ENCODE data around the gene TEKT5.
"Not testable (repeated sequence)": the region's sequence is repeated elsewhere in the genome, so short reads cannot be mapped to it uniquely, and the experiment has no call there.

The TEKT5 gene

GRCh38 chr16:10625595-10626357, 69.0 kb downstream of the TEKT5 start:
- DNase-seq, result no peak

DNA sequence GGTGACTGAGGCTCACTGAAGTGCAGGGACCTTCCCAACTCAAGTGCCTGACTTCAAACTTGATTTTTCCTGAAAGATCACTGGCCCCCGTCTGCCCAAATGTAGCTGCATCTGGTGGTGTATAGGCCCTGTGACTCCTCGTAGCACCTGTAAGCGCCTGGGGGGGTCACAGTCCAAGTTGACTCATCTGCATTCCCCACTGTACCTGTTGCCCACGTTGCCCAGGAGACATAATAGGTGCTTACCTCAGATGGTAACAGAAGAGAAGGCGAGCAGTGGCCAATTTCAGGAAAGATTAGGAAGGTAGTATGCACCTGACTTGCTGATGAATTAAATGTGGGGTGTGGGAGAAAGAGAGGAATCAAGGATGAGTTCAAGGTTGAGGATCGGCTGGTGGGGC, 70.2 kb downstream of the TEKT5 start:
- no peak for DNase-seq

DNA sequence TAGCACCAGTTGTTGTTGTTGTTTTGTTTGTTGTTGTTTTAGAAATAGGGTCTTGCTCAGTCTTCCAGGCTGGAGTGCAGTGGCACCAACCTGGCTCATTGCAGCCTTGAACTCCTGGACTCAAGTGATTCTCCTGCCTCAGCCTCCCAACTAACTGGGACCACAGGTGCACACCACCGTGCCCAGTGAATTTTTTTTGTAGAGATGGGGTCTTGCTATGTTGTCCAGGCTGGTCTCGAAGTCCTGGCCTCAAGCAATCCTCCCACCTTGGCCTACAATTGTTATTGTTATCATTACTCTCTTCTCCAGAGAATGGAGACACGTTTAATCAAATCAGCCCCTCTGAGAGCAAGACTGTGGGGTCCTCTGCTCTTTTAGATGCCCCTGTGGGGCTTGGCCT, 71.7 kb downstream of the TEKT5 start:
- DNase-seq, result no peak

DNA sequence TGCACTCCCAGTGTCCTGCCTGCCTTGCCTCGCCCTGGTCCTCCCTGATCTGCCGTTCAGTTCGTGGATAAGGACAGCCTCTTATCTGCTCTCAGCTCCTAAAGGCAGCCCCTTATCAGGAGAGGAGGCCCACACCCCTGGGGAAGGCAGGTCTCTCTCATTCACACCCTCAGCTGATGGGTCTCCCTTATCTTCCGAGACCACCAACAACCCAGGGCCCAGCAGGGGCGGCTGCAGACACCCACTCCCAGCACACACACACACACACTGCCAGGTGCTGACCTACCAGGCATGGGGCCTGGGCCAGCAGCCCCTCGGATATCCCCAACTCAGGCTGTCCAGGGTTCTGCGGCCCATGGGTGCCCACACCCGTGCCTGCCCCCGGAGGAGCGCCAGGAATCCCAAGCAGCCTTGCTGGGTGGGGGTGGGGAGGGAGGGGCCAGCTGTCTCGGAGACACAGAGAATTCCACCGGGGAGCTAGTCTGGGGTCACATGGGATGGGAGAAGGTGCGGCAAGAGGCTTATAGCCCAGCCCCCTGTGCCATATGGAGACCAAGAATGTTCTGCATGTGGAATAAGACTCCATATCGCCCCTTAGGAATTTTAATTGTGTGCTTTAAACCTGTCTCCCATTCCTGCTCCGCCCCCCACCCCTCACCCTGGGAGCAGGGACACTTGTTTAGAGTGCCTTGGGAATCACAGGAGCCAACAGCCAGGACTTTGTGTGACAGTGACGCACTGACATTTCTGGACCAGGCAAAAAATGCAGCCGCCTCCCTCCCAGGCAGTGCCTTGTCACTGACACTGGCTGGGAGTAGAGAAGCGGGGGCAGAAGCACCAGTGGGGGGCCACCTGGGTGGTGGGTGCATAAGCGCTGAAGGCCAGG, 72.5 kb downstream of the TEKT5 start:
- no peak for DNase-seq

DNA sequence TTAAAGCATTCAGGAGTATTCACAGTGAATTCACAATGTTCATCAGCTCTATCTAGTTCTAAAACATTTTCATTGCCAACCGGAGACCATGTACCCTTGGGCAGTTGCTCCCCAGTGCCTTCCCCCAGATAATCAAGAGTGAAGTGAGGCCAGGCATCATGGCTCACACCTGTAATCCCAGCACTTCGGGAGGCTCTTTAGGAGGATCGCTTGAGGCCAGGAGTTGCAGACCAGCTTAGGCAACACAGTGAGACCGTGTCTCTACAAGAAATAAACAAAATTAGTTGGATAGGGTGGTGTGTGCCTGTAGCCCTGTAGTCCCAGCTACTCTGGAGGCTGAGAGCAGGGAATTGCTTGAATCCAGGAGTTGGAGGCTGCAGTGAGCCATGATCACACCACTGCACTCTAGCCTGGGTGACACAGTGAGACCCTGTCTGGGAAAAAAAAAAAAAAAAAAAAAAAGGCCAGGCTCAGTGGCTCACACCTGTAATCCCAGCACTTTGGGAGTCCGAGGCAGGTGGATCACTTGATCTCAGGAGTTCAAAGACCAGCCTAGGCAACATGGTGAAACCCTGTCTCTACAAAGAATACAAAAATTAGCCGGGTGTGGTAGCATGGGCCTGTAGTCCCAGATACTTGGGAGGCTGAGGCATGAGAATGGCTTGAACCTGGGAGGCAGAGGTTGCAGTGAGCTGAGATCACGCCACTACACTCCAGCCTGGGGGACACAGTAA, 73.3 kb downstream of the TEKT5 start:
- not testable (repeated sequence) for DNase-seq

DNA sequence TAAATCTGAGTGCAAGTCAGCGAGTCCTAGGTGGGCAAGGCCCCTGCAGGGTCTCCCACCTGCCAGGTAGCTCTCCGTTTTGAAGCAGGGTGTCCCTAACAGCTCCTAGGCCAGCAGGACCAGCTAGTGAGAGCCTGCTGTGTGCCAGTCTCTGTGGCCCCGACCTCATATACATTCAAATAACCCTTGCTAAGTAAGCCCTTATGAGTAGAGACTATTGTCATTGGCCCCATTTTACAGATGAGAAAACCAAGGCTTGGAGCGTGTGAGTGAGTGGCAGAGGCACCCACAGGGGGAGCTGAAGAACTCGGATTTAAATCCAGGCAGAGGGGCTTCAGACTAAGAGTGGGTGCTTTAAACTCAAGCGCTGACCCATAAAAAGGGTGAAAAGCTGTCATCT, 74.6 kb downstream of the TEKT5 start:
- DNase-seq, result no peak

- no peak for DNase-seq
These were observed 75.4 kb downstream of the TEKT5 start for GRCh38 chr16:10619271-10619849.

DNA sequence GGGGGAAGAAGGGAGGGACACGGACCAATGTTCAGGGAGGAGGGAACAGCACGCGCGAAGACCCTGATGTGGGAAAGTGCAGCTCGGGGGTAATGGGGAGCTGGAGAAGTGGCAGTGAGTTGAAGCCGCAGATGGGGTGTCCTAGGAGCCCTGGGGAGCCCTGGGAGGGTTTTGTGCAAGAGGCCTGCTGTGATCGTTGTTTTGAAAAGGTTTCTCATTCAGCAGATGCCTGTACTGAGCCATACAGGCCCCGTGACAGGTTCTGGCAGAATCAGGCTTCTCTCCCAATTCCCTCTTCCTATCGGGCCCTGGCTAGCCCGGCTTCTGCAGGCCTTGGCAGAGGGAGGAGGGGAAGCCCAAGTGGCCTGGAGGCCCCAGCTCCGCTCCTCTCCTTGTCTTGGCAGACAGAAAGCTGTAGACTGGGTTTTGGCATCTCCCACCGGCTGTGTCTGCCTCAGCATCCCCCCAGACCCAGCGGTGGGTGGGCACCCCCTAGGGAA, 76.0 kb downstream of the TEKT5 start:
- DNase-seq, result no peak

- DNase-seq, result no peak
These were observed 76.9 kb downstream of the TEKT5 start for GRCh38 chr16:10617662-10618420.

DNA sequence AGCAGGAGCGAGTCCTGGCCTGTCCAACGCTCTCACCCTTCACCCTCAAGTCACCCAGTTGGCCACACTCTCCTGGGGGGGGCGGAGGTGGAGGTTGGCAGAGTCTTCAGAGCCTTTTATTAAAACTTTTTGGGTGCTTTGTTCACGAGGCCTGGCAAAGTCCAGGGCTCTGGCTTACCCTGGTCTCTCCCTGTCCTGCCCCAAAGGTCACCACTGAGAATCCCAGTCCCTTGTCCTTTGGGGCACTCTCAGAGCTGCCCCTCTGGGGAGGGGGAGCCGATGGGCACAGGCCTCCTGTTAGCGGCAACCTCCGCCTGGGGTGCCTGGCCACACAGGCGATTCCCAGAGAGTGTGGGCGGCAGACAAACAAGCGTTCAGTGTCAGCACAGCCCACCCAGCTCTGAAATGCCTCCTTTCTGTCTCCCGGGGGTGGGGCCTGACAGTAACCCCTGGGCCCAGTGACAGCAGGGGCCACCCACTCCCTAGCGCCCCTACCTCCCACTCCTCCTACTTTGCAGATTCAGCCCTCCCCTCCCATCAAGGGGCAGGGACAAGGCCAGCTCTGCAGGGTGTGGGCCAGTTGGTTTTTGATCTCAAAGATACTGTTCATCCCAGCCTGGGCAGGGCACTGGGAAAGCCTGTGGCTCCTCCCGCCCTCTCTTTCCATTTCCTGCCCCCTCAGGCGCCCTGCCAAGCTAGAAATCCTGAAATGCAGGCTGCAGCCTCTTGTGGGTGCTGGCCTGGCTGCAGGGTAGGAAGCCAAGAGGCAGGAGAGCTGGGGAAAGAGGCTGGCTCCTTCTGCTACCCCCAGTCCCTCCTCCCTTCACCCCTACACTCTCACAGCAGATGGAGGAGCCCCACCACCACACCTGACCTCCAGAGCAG, 77.7 kb downstream of the TEKT5 start:
- DNase-seq, result no peak

DNA sequence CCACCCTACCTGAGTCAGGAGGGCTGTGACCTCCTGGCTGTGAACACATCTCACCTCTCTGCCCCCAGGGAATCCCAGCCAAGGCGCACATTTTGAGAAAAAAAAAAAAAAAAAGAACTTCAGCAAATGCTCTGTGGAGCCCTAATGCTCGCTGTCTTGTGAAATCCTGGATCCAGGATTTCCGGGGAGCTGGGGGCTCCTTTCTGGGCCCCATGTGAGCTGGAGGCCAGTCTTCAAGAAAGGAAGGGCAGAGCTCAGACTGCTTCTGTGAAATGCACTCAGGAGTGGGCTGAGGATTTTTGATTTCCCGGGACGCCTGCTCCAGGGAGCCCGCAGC, 78.3 kb downstream of the TEKT5 start:
- no peak for DNase-seq

DNA sequence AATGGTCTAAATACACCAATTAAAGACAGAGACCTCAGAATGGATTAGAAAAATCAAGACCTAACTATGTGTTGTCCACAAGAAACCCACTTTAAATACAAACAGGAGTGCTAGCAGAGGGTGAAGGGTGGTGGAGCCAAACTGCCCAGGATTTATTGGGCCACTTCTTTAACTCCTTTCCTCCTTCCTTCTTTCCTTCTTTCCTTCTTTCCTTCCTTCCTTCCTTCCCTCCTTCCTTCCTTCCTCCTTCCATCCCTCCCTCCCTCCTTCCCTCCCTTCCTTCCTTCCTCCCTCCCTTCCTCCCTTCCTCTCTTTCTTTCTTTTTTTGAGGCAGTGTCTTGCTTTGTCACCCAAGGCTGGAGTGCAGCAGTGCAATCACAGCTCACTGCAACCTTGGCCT, 80.0 kb downstream of the TEKT5 start:
- no peak for DNase-seq

GRCh38 chr16:10613785-10614485, 80.8 kb downstream of the TEKT5 start:
- DNase-seq, result no peak

DNA sequence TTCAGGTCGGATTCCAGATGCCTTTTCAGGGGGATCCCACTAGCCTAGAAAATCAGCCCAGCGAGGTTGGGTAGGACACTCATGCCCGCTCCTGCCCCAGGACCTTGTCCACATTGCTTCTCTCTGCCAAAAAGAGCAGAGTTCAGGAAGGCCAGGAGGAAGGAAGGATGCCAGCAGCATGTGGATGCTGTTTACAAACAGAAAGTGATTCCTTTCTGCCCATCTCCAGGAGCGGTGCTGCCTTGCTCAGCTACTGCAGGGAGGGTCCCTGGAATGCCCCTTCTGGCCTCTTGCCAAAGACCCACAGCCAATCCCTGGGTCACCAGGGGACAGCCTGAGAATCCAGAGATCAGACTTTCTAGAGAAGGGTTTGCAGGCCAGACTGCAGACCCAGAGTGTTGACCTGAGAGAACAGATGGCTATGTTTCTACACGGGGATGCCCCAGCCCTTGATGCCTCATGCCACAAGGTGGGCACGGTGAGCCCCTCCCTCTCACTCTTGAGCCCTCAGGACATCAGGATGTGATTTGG, 82.0 kb downstream of the TEKT5 start:
- DNase-seq, result no peak

GRCh38 chr16:10611825-10612342, 82.8 kb downstream of the TEKT5 start:
- no peak for DNase-seq

DNA sequence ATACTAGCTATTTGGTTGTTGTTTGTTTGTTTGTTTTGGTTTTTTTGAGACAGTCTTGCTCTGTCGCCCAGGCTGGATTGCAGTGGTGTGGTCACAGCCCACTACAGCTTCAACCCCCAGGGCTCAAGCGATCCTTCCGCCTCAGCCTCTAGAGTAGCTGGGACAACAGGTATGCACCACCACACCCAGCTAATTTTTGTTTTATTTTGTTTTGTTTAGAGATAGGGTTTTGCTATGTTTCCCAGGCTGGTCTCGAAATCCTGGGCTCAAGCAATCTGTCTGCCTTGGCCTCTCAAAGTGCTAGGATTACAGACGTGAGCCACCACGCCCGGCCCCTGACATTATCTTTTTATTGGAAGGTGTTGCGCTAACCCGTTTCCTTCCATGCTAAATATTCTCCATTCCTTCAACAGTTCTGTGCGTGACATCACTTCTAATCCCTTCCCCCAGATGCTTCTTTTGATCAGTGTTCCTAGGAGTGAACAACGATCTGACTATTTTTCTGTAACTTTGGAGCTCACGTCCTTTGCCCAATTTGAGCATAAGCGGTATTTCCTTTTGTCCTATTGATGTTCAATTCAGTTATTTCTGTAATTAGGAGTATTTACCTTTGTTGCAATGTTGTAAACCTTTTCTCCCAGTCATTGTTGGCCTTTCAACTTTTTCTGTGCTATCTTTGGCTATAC, 84.1 kb downstream of the TEKT5 start:
- no peak for DNase-seq

DNA sequence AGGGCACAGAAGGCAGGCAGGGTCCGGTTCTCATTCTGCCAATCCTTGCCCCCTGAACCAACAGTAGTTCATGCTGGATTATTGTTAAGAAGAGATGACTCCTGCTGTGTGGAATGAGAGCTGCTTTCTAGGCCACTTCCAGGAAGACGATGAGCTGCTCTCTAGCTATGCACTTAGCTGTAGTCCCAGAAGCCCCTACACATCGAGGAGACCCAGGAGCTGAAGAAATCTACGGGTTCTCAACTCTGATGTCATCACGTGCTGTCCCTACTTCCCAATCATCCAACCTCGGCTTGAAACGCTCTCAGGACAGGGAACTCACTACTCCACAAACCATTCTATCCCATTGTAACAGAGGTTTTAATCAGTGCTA, 85.3 kb downstream of the TEKT5 start:
- no peak for DNase-seq

DNA sequence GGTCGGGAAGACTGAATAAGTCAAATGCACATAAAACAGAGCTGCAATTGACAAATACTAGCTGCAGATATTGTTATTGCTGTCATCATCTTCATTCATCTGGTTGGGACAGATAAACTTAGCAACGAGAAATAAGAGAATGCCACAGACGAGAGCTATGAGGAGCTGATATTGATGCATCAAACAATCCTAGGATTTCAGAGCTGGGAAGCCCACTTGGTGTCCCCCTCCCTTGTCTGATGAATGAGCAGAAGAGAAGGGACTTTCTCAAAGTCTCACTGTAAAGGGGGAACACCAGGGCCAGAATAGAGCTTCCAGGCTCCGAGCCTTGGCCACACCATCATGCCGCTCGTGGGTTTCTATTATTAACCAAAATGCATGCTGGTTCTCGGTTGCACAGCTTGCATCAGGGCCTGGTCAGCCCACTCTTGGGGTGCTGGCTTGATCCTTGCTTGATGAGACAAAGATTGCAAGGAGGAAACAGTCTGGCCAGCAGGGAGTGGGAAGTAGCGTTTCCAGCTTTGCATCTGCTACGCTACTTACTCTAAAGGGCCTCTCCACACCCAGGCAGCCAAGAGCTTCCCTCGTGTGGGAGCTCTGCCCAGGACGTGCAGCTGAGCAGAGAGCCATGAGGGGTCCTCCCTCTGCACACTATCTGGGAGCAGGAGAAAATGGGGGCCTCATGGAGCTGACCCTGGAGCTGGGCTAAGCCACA, 85.9 kb downstream of the TEKT5 start:
- no peak for DNase-seq

- DNase-seq, result no peak
These were observed 87.6 kb downstream of the TEKT5 start for GRCh38 chr16:10607157-10607556.
